ENCODE results near the gene HTRA3.

GRCh38 chr4:8282134-8282641, 12.6 kb downstream of the HTRA3 start:
- no peak for TF ChIP-seq POLR2A (IDR thresholded peaks at IDR 0.05)
- no peak for TF ChIP-seq POLR2AphosphoS5 (IDR thresholded peaks at IDR 0.05)

Data from suprapubic skin (tissue), 4 donors.